Trophoblast cell (in vitro differentiated cells and primary cell): ENCODE results near the gene VIT.

Experiments
- DNase-seq, 2 donors: peaks; one replicate each; pipeline ENCODE4 v3.0.0-alpha.2; 2016
- H2AFZ ChIP-seq: 2 replicates; pipeline ENCODE4 v1.6.1; 2013; ENCODE audit warnings: low read length, moderate library complexity, mild to moderate bottlenecking; ENCODE audit not compliant: insufficient read depth, poor library complexity
- H2AK5ac ChIP-seq: 2 replicates; pipeline ENCODE4 v1.6.1; 2013; ENCODE audit warnings: mild to moderate bottlenecking, low read length
- H2BK120ac ChIP-seq: 2 replicates; pipeline ENCODE4 v1.6.1; 2013; ENCODE audit warnings: low read length, mild to moderate bottlenecking, moderate library complexity; ENCODE audit not compliant: insufficient read depth, poor library complexity
- H2BK12ac ChIP-seq: 2 replicates; pipeline ENCODE4 v1.6.1; 2013; ENCODE audit warnings: mild to moderate bottlenecking, low read length, moderate library complexity
- H2BK5ac ChIP-seq: 2 replicates; pipeline ENCODE4 v1.6.1; 2013; ENCODE audit warnings: low read length, low read depth, moderate library complexity, mild to moderate bottlenecking; ENCODE audit not compliant: poor library complexity
- H3K14ac ChIP-seq: 2 replicates; pipeline ENCODE4 v1.6.1; 2013; ENCODE audit warnings: mild to moderate bottlenecking, low read length
- H3K18ac ChIP-seq: 2 replicates; pipeline ENCODE4 v1.6.1; 2013; ENCODE audit warnings: mild to moderate bottlenecking, low read length
- H3K23ac ChIP-seq: 2 replicates; pipeline ENCODE4 v1.6.1; 2013; ENCODE audit warnings: low read length
- H3K27ac ChIP-seq: 2 replicates; pipeline ENCODE4 v1.5.1; 2013; ENCODE audit warnings: low read depth, mild to moderate bottlenecking, inconsistent platforms, low read length, moderate library complexity
- H3K27me3 ChIP-seq: 2 replicates; pipeline ENCODE4 v1.6.1; 2013; ENCODE audit warnings: inconsistent platforms, mild to moderate bottlenecking, low read length, moderate library complexity; ENCODE audit not compliant: insufficient read depth
- H3K36me3 ChIP-seq, 2 experiments: 1 replicate in 1 of 2; 2 replicates in 1 of 2; pipeline ENCODE4 v1.6.1; 2013; ENCODE audit warnings: low read length in 2 of 2, mild to moderate bottlenecking in 2 of 2, moderate library complexity in 1 of 2; ENCODE audit not compliant: insufficient read depth in 2 of 2, control insufficient read depth in 1 of 2
- H3K4ac ChIP-seq: 2 replicates; pipeline ENCODE4 v1.6.1; 2013; ENCODE audit warnings: low read depth, mild to moderate bottlenecking, low read length, moderate library complexity
- H3K4me1 ChIP-seq, 2 experiments: 1 replicate in 1 of 2; 2 replicates in 1 of 2; pipeline ENCODE4 v1.6.1; 2013; ENCODE audit warnings: low read length in 2 of 2, mild to moderate bottlenecking in 2 of 2, moderate library complexity in 1 of 2; ENCODE audit not compliant: insufficient read depth in 2 of 2, control insufficient read depth in 1 of 2
- H3K4me2 ChIP-seq: 2 replicates; pipeline ENCODE4 v1.6.1; 2013; ENCODE audit warnings: inconsistent platforms, mild to moderate bottlenecking, low read length, moderate library complexity
- H3K4me3 ChIP-seq: 2 replicates; pipeline ENCODE4 v1.5.1; 2013; ENCODE audit warnings: mild to moderate bottlenecking, low read depth, low read length, inconsistent platforms
- H3K79me1 ChIP-seq: one replicate; pipeline ENCODE4 v1.6.1; 2013; ENCODE audit warnings: low read length
- H3K79me2 ChIP-seq: 2 replicates; pipeline ENCODE4 v1.6.1; 2013; ENCODE audit warnings: low read length, mild to moderate bottlenecking; ENCODE audit not compliant: control insufficient read depth, insufficient read depth, poor library complexity
- H3K9ac ChIP-seq: 2 replicates; pipeline ENCODE4 v1.6.1; 2013; ENCODE audit warnings: mild to moderate bottlenecking, low read length
- H3K9me3 ChIP-seq: 2 replicates; pipeline ENCODE4 v1.6.1; 2013; ENCODE audit warnings: low read depth, mild to moderate bottlenecking, control low read depth, inconsistent platforms, low read length; ENCODE audit not compliant: insufficient read depth
- H4K12ac ChIP-seq: 2 replicates; pipeline ENCODE4 v1.6.1; 2013; ENCODE audit warnings: low read depth, mild to moderate bottlenecking, low read length, moderate library complexity
- H4K8ac ChIP-seq: 2 replicates; pipeline ENCODE4 v1.6.1; 2013; ENCODE audit warnings: low read depth, mild to moderate bottlenecking, low read length, moderate library complexity
- H4K91ac ChIP-seq: one replicate; pipeline ENCODE4 v1.6.1; 2013; ENCODE audit warnings: low read depth, mild to moderate bottlenecking, low read length, moderate library complexity
- WGBS: extraction: QIAGEN DNeasy Blood & Tissue Kit; methylation state at CpG from one replicate; pipeline ENCODE4 v1.1.7; 2013; ENCODE audit warnings: missing lambda C conversion rate; ENCODE audit not compliant: insufficient read length, insufficient coverage; ENCODE audit errors: extremely low coverage; 5-methylcytosine and 5-hydroxymethylcytosine counted together

The VIT gene

DNA sequence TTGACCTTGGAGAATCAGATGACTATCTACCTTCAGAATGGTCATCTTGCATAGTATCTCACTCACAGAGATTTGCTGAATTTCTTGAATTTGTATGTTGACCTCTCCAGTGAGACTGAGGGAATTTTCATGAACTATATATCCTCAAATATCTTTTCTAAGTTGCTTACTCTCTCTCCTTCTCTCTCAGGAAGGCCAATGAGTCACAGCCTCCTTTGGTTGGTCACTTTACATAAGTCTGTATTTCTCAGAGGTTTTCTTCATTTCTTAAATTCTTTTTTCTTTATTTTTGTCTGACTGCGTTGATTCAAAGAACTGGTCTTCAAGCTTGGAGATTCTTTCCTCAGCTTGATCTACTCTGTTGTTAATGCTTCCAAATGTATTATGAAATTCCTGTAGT, 51.7 kb downstream of the VIT start:
- Histone ChIP-seq H3K4ac (no peak overlapping the region), H3K36me3 (no peaks in the 10 kb centered on the region), H2BK5ac (no peak overlapping the region), H2AFZ (no peak overlapping the region), H3K79me2 (no peaks in the 10 kb centered on the region), H3K79me1 (no peaks in the 10 kb centered on the region), H3K4me1 (no peaks in the 10 kb centered on the region), H4K8ac (no peak overlapping the region), H3K4me2 (no peak overlapping the region), H3K27me3 (no peaks in the 10 kb centered on the region), H3K23ac (no peak overlapping the region), H4K91ac (no peak overlapping the region), H3K18ac (no peak overlapping the region), H2AK5ac (no peak overlapping the region), H2BK120ac (no peak overlapping the region), H4K12ac (no peak overlapping the region), H3K27ac (no peak overlapping the region), H3K4me3 (no peak overlapping the region), H3K9me3 (no peaks in the 10 kb centered on the region), H3K14ac (no peak overlapping the region), H3K9ac (no peak overlapping the region), H2BK12ac (no peak overlapping the region)
- DNase-seq = no peak
- no CpG with 5 or more reads among the region's 1 CpG for WGBS

DNA sequence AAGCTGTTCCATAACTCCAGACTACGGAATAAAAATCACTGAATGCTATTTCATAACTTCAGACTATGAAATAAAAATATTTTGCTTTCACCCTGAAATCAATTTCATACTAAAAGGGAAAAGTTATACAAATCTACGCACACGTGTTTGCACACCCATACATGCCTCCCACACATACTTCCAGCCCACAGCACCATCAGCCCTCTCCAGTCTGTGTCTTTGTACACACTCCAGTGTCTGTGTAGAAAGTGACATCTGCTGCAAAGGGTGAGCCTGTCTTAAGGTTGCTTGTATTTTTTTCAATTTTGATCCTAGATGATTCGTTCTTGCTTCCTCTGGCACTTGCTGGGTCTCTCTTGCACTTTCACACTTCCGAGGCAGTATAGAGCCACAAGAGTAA, 53.6 kb downstream of the VIT start:
- H2AK5ac ChIP-seq = no peak overlapping the region
- H3K4me1 ChIP-seq = peaks cover 0 to 5% of the 10 kb centered on the region in 2 experiments
- no peaks in the 10 kb centered on the region for H3K79me2 ChIP-seq
- no peak overlapping the region for H3K18ac ChIP-seq
- H2BK5ac ChIP-seq = no peak overlapping the region
- no peak overlapping the region for H2AFZ ChIP-seq
- no peak overlapping the region for H2BK12ac ChIP-seq
- DNase-seq = no peak
- H3K9me3 ChIP-seq = no peaks in the 10 kb centered on the region
- WGBS = no CpG with 5 or more reads among the region's 5 CpGs
- no peak overlapping the region for H3K4me3 ChIP-seq
- no peaks in the 10 kb centered on the region for H3K36me3 ChIP-seq
- no peak overlapping the region for H3K27ac ChIP-seq
- no peak overlapping the region for H4K8ac ChIP-seq
- H4K91ac ChIP-seq = no peak overlapping the region
- H4K12ac ChIP-seq = no peak overlapping the region
- no peak overlapping the region for H2BK120ac ChIP-seq
- no peak overlapping the region for H3K9ac ChIP-seq
- H3K14ac ChIP-seq = no peak overlapping the region
- H3K4me2 ChIP-seq = no peak overlapping the region
- no peak overlapping the region for H3K23ac ChIP-seq
- no peaks in the 10 kb centered on the region for H3K27me3 ChIP-seq
- no peaks in the 10 kb centered on the region for H3K79me1 ChIP-seq
- H3K4ac ChIP-seq = no peak overlapping the region

DNA sequence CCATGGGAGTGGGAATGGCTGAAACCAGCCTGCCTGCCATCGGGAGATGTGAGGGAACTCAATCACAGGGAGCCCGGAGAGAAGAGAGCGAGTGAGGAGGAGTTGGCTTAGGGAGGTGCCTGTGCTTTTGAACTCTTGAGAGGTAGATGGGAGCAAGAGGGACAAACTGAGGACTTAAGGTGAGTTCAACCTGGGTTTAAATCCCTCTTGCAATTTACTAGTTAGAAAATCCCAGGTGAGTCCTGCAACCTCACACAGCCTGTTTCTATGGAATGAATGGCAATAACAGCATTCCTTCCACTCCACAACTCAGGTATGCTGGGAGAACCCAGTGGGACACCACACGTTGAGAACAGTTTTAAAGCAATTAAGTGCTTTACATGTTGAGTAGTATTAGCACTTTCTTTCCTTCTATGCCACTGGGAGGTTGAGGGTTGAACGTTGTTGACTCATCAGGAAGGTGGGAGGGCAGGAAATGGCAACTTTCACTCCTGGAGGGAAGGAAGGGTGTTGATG, 57.3 kb downstream of the VIT start:
- Histone ChIP-seq H3K9me3 (no peaks in the 10 kb centered on the region), H2AFZ (no peak overlapping the region), H3K14ac (no peak overlapping the region), H4K91ac (no peak overlapping the region), H3K79me1 (no peaks in the 10 kb centered on the region), H2AK5ac (no peak overlapping the region), H3K36me3 (no peaks in the 10 kb centered on the region), H3K27ac (no peak overlapping the region), H3K4me1 (peaks cover 0 to 5% of the 10 kb centered on the region in 2 experiments), H3K18ac (no peak overlapping the region), H2BK12ac (no peak overlapping the region), H3K4me2 (no peak overlapping the region), H2BK5ac (no peak overlapping the region), H3K4me3 (no peak overlapping the region), H3K9ac (no peak overlapping the region), H3K23ac (no peak overlapping the region), H3K79me2 (no peaks in the 10 kb centered on the region), H2BK120ac (no peak overlapping the region), H4K8ac (no peak overlapping the region), H4K12ac (no peak overlapping the region), H3K4ac (no peak overlapping the region), H3K27me3 (no peaks in the 10 kb centered on the region)
- DNase-seq = peak in 1 of 2 donors; percentile 34
- WGBS = no CpG with 5 or more reads among the region's 5 CpGs

DNA sequence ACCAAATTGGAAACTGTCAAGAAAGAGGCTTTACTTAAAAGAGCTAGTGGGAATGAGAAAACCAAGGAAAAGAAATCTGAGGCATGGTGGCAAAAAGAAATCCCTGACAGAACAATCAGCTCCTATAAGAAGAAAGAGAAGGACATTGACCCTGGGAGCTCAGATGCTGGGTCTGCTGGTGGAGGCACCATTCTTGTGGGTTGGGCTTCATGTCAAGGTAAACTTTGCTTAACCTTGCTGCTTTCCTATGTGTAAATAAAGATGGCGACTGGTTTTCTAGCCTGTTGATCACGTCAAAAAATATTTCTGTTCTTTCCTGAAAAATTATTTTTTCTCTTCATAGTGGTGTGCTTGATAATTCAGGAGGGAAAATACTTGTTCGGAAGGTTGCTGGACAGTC, 58.1 kb downstream of the VIT start:
- Histone ChIP-seq H3K79me1 (no peaks in the 10 kb centered on the region), H3K27me3 (no peaks in the 10 kb centered on the region), H2AFZ (no peak overlapping the region), H3K4ac (no peak overlapping the region), H3K4me3 (no peak overlapping the region), H2BK12ac (no peak overlapping the region), H3K9ac (no peak overlapping the region), H4K91ac (no peak overlapping the region), H2BK5ac (no peak overlapping the region), H4K12ac (no peak overlapping the region), H2AK5ac (no peak overlapping the region), H3K9me3 (no peaks in the 10 kb centered on the region), H3K79me2 (no peaks in the 10 kb centered on the region), H3K4me1 (peaks cover 0 to 5% of the 10 kb centered on the region in 2 experiments), H3K4me2 (no peak overlapping the region), H3K27ac (no peak overlapping the region), H3K23ac (no peak overlapping the region), H3K18ac (no peak overlapping the region), H2BK120ac (no peak overlapping the region), H3K36me3 (no peaks in the 10 kb centered on the region), H3K14ac (no peak overlapping the region), H4K8ac (no peak overlapping the region)
- no CpG with 5 or more reads among the region's 3 CpGs for WGBS
- no peak for DNase-seq
